SIG-M5 treated with dmso at 0.1 percent for 504 hours (cell line): ENCODE data around the gene FAM217B.

Experiments
- DNase-seq: peaks from one replicate; lab custom pipeline; 2025; ENCODE audit not compliant: unreplicated experiment; lab: John Stamatoyannopoulos, UW

The FAM217B gene, protein sequence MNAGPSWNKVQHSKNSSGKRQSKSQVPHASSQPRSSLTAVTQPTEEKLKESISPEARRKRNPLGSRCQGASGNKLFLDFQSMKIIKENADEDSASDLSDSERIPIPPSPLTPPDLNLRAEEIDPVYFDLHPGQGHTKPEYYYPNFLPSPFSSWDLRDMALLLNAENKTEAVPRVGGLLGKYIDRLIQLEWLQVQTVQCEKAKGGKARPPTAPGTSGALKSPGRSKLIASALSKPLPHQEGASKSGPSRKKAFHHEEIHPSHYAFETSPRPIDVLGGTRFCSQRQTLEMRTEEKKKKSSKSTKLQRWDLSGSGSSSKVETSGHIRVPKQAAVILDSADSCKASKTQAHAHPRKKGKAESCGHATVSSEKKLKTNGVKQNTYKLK

DNA sequence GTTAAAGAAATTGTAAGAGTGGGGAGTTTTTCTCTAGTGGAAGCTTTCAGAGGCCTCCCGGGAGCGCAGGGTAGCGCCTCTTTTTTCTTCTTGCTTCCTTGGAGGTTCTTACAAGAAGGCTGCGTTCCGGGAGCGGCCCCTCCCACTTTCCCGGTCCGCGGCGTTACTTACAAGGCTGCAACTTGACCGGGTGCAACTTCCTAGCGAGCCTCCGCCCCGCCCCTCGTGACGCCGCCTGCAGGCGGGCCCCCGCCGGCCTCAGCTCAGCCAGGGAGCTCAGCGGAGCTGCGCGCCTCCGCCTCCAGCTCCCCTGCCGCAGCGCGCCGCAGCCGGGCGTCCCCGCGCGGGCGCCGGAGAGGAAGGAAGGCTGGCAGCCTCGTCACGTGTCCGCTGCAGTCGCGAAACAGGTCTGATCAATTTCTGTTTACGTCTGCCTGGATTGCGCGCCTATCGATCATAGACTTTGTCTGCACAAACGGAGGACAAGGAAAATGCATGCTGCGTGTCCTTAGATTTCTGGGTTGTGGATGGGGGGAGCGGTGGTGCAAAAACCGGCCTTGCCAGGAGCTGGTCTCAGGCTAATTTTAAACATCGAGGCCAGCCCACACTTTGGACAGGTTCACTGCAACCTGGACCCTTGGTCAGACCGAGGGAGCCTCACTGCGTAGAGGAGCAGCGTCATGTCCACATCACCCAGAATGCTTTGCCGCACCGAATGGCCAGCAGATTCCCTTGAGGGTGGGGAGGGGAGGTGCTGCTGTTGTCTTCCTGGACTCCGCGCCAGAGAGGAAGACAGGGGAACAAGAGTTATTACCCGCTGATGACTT lies at the start of gene FAM217B, which contains the start of gene PPP1R3D:
Gene FAM217B (plus strand): TSS at position 261 of the 827 bp plus-strand sequence. CDS start 3,555 bp downstream, outside the sequence.
Gene PPP1R3D (minus strand): TSS at position 177 of the 827 bp plus-strand sequence. CDS start 374 bp downstream, outside the sequence.
- DNase-seq = peak; percentile 98

DNA sequence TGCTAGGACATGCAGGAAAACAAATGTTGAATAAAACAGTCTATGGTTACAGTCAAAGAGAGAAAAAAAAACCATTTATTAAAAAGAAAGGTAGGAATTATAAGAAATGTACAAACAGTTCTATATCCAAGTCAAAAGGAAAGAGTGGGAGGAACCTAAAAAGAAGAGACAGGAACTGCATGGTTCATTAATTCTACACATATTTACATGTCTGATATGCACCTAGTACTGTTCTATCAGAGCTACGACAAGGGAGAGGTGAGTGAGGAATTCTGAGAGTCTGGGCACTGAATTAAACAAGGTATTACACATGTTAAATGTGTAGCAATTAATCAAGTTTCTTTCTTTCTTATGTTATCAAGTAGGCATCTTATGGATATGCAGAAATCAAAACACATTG lies 48.6 kb upstream of the FAM217B start:
- no peak for DNase-seq

DNA sequence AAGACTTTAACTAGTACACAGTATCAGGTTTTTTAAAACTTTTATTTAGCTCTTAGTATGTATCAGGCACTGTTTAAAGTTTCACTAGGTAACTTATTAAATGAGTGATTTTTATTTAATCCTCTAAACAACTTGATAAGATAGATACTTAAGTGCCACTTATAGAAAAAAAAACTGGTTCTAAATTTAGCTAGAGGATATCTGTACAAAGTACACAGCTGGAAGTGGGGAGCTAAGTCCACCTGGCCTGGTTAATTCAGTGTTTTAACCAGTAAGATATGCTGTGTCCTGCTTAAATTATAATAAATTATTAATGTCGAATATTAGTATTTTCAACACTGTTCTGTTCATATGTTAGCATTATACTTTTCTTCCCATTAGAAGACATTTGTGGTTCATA lies 44.3 kb upstream of the FAM217B start:
- DNase-seq = no peak

DNA sequence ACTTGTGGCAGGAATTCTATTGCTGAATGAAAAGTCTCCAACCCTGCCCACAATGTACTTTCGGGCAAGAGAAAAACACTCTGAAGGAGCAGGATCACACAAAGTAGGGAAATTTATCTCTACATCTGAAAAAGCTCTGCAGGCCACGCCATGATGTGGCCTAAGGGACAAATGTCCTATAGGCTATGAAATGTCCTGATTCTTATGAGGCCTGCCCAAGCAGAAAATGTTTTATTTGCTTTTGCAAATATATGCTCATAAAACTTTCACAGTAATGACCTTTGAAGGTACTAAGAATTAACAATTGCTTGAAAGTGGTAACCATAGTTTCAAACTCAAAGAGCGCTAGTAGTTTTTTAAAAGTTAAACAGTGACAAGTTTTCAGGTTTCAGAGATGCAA lies 37.7 kb upstream of the FAM217B start:
- DNase-seq = no peak

DNA sequence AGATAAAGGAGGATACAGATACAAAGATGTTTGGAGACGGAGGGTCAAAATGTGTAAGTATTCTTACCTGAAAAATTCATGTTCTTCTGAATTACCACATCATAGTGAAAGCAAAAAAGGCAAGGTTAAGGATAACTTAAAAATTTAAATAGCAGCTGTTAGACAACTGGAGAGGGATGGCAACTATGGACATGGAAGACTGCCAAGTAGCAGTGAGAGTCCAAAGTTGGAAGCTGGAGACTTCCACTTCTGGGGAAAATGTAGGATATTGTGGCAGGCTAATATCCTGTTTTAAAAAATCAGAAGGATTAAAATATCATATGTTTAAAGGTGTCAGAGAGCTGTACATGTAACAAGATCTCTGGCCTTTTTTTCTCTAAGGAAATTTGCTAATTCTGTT lies 36.6 kb upstream of the FAM217B start:
- DNase-seq = no peak

DNA sequence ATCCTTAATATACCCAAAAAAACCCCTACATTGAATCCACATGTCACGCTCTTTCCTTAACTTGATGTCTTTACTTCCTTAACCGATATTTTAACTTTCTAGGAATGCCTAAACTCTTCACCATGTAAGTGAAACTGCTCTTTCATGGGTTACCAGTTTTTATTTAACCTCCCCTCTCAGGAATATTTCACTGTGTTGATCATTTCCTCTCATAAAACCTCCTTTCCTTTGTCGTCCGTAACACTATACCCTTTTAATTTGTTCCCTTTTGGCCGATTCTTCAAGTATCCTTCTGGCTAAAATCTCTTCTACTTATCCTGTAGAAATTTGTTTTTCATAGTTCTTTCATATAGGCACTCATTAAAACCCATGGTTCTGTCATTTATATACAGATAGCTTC lies 31.3 kb upstream of the FAM217B start:
- no peak for DNase-seq

DNA sequence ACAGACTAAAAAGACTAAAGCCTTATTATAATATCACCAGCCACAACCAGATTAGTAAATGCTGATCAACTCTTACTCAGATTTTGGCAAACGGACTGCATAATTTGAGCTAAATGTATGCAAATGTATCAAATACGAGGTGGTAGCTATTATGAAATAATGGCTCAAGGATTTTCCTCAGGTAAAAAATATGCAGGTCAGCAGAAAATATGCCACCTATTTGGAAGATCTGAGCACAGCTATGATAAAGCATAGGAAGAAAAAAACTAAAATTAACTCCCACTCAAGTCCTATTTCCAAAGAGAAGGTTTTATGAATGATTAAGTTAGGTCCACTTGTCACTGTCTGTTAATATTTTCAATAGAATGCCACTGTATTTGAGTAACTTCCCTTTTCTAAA lies 29.1 kb upstream of the FAM217B start:
- no peak for DNase-seq

DNA sequence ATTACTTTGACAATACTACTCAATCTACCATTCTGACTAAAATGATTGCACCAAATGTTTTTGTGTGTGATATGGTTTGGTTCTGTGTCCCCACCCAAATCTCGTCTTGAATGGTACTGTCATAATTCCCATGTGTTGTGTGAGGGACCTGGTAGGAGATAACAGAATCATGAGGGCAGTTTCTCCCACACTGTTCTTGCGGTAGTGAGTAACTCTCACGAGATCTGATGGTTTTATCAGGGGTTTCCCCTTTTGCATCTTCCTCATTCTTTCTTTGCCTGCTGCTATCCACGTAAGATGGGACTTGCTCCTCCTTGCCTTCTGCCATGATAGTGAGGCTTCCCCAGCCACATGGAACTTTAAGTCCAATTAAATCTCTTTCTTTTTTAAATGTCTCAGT lies 27.6 kb upstream of the FAM217B start:
- no peak for DNase-seq

DNA sequence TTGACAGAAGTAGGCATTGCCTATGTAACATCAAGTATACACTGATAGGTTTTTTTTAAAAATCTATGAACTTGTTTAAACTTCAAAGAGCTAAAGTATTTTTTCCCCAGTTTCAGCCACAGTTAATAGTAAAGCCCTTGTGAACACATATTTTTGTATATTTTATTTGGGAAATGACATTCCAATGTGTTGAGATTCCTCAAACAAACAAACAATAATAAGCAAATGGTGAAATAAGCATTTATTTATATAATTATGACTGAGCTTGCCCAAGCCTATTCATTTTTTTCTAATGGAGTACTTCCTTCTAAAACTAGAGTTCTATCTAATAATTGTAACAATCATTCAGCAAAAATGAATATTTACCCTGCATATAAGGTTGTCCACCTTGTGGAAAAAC lies 19.2 kb upstream of the FAM217B start:
- DNase-seq = no peak

DNA sequence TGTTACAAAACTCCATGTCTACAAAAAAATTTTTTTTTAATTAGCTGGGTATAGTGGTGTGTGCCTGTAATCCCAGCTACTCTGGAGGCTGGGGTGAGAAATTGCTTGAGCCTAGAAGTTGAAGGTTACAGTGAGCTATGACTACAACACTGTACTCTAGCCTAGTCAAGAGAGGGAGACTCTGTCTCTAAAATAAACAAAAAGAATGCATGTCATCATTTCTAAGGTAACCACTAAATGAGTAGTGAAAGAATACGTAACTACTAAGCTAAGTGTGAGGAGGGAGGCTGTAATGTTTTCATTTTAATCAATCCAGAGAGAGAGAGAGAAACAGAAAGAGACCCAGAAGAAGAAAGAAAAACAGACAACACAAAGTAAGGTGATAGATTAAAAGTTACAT lies 16.7 kb upstream of the FAM217B start:
- DNase-seq = no peak

DNA sequence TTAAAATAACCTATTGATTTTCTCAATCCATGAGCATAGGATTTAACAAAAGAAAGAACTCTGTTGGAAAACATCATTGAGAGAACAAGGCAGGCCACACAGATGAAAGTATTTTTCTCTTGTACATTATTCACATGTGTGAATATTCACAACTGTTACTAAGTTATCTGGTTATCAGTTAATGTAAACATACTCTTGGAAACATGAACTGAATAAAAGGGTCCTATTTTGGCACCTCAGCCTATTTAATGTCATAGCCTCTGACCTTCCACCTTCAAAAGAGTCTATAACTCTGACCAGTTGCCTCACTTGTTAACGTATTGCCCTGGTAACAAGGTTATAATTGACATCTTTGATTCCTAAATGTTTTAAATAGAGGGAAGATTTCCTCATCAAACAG lies 14.8 kb upstream of the FAM217B start:
- no peak for DNase-seq

DNA sequence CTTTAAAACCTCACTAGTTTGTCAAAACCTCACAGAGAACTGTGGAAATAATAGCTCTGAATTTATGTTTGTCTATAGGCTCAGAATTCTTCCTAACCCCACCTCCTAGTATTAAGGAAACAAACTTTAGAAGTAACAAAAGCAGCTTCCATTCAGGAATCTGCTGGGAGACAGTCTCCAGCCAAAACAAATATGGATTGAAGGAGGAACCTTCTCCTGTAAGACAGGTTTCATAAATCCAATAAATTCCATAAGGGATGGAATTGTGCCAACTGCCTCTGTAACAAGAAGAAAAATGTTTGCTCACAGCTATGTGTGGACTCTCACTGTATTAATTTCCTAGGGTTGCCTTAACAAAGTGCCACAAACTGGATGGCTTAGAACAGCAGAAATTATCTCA lies 14.3 kb upstream of the FAM217B start:
- peak; percentile 83 for DNase-seq

DNA sequence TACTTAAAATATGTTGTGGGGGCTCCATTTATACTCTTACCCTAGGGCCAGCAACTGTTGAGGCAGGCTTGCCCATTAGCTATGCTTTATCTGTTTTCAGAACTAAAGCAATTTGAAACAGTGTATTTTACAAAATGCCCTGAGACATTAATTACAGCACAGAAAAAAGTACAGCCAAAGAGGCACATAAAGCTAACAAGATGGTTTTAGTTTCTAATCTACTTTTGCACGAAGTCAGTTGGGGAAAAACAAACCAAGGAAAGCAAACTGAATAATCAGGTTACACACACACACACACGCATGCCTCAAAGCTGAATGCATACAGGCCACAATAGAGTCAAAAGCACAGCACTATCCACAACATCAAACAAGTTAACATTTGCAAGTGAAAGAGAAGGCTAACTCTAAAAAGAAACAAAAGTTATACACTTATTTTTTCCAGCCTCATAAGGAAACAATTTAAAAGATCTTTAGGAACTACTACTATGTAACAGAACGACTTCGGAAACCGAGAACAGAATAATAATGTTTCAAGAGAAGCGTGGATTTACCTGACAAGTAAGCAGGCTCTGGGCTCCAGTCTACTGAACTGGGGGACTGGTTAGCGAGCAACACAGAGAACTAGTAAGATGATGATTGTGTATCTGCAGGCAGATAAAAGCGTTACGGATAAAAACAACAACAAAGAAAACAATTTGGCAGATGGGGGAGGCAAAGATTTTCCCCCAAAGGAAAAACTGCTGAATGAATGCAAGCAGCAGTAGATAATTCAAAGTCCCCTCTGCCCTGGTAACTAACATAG lies 8.5 kb upstream of the FAM217B start:
- DNase-seq = no peak

DNA sequence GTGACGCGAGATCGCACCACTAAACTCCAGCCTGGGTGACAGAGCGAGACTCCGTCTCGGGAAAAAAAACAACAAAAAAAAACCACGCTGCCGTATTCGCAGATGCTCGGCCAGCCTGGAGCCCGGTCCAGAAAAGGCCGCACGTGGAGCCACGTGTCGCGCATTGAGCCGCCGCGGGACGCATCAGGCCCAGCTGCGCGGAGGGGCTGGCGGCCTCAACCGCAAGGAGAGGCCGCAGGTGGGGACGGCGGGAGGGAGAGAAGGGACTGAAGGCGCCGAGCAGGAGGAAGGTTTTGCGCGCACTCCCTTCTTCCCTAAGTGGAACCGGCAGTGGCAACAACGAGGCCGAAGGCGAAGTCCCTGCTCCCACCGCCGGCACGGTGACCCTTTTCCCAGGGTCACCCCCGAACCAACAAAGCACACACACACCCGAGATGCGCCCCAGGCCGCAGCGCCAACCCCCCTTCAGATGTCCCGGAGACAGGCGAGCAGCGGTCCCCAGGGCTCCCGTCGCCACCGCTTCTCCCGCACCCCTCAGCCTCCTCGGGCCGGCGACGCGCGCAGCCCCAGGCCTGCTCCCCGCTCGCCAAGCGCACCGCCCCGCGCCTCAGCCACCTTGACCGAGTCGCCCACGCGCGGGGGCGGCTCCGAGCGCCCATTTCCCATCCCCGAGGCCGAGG lies 7.4 kb upstream of the FAM217B start:
- DNase-seq = no peak

DNA sequence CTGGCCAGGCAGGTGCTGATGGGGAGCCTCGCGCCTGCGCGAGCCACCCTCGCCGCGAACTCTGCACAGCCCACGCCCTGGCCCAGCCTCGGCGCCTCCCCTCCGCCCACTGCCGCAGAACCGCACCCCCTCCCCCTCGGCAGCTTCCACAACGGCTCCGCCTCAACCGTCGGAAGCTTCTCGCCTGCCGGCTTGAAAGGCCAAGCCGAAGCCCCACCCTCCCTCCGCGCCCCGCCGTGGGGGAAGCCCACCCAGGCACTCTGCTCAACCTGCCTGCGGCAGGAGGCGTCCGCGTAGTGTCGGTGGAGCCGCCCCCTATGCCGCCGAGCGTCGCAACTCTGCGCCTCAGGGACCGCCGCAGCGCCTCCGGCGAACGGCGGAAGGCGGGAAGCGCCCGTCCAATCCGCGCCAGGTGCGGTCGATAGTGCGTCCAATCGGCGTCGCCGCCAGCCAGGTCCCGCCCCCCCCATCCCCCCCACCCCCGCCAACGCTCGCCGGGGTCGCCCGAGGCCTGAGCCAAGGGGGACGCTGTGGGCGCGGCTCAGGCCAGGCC lies 6.8 kb upstream of the FAM217B start, which contains the start of gene SYCP2:
Gene SYCP2 (minus strand): TSS at position 342 of the 553 bp plus-strand sequence. CDS start 11,224 bp downstream, outside the sequence.
- DNase-seq = no peak

DNA sequence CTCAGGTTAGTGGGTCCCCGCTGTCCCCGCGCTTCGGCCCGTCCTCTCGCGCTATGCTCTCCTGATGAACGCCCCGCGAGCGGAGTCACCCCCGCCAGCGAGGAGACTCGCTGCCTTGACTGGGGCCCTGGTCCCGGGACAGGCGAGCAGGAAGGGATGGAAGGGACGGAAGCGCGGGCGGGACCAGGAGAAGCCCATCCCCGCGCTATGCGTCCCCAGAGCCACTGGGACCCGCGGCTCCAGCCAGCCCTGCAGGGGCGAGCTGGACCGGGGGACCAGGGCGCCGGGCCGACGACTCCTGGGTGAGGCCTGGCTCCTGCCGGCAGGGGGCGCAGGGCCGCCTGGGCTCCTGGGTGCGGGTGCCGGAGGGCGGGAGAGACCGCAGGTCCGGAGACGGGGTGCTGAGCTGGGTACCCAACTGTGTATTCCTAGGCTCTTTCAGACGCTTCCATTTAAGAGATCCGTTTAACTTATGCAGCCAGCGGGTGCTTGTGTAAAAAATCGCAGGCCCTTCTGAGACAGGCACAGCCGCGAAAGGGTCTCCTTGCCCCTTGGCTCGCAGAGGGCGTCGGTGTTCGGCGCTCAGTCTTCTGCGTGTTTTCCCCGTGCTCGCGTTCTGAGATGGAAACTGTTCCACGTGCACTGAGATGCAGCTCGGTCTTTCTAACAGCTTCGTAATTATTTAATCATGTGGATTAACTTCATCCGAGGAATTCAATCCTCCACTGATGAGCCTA lies 6.2 kb upstream of the FAM217B start:
- peak; percentile 60 for DNase-seq

DNA sequence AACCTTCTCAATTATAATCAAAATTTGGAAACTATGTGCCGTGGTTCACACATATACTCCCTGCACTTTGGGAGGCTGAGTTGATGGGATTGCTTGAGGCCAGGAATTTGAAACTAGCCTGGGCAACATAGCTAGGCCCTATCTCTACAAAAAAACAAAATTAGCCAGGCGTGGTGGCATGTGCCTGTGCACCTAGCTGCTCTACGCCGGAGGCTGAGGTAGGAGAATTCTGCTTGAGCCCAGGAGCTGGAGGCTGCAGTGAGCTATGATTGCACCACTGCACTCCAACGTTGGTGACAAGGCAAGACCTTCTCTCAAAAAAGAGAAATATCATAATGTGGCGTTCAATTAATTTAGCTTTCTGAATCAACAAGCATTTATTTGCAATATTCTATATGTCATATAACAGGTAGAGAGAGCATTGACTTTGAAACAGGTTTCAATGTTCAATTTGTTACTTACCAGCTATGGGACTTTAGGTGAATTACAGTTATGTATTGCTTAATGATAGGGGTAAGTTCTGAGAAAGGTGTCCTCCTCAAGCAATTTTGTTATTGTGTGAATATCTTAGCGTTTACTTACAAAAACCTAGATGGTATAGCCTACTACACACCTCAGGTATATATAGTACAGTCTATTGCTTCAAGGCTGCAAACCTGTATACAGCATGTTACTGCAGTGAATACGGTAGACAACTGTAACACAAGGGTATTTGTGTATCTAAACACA lies 4.6 kb upstream of the FAM217B start:
- no peak for DNase-seq

DNA sequence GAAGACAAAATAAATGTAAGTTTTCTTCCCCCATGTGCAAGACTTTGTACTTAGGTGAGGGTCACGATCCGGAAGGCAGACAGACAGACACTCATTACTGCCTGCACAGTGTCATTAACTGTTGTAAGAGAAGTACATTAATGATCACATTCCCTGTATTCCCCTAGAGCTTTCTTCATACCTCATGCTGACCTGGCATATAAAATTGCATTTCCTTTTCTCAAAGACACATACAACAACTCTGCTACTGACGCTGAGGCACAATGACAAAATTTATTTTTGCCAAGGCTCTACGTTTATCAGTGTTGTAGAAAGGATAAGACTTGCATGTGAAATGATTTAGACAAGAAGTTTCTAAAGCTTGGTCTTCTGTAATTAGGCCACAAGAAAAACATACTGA lies 3.8 kb upstream of the FAM217B start:
- DNase-seq = no peak

DNA sequence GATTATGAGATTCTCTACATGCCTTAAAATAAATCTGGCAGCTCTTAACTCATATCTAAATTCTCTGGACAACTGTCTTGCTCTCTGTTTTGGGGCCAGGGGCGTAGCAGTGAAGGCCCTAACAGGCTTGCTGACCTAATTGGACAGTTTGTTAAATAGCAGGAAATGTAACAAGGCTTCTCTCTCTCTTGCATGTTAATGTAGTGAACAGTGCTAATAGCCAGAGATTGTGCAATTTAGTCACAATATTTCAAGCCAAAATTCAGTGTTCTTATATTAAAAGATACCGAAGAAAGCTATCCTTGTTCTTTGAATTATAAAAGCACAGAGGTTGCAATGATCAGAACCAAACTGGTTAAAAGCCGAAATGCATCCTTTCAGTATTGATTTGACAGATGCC lies 3.0 kb upstream of the FAM217B start:
- no peak for DNase-seq
